IPS DF 4.7 (cell line): ENCODE data around the gene DGCR8.

Experiments used
- DNase-seq: peaks from one replicate; pipeline ENCODE4 v3.0.0-alpha.2; 2013; ENCODE audit warnings: low spot score; ENCODE audit errors: extremely low read depth

DGCR8 gene

GRCh38 chr22:20089977-20090729, 10.1 kb downstream of the DGCR8 start:
- DNase-seq: no peak

GRCh38 chr22:20090730-20091240, 10.7 kb downstream of the DGCR8 start:
- no peak for DNase-seq

- DNase-seq: no peak
Observed at GRCh38 chr22:20091690-20092476, 11.8 kb downstream of the DGCR8 start.

- DNase-seq: no peak
Observed at GRCh38 chr22:20092477-20092854, 12.4 kb downstream of the DGCR8 start.

GRCh38 chr22:20093418-20094196, 13.6 kb downstream of the DGCR8 start:
- DNase-seq: no peak

- no peak for DNase-seq
Observed at GRCh38 chr22:20094197-20094807, 14.3 kb downstream of the DGCR8 start.

GRCh38 chr22:20095521-20095920, 15.5 kb downstream of the DGCR8 start:
- DNase-seq: no peak

- DNase-seq: no peak
Observed at GRCh38 chr22:20096574-20097420, 16.8 kb downstream of the DGCR8 start.

- no peak for DNase-seq
Observed at GRCh38 chr22:20099099-20099711, 19.2 kb downstream of the DGCR8 start.

- no peak for DNase-seq
Observed at GRCh38 chr22:20101638-20102037, 21.6 kb downstream of the DGCR8 start.

- no peak for DNase-seq
Observed at GRCh38 chr22:20102203-20102780, 22.3 kb downstream of the DGCR8 start.

- DNase-seq: no peak
Observed at GRCh38 chr22:20105456-20106204, 25.6 kb downstream of the DGCR8 start.

- no peak for DNase-seq
Observed at GRCh38 chr22:20106205-20106848, 26.3 kb downstream of the DGCR8 start.

GRCh38 chr22:20106849-20107237, 26.8 kb downstream of the DGCR8 start:
- no peak for DNase-seq

GRCh38 chr22:20107471-20107901, 27.4 kb downstream of the DGCR8 start:
- no peak for DNase-seq

- no peak for DNase-seq
Observed at GRCh38 chr22:20107951-20108756, 28.1 kb downstream of the DGCR8 start.

- DNase-seq: no peak
Observed at GRCh38 chr22:20108757-20109230, 28.8 kb downstream of the DGCR8 start.
